Retina (tissue), 1 donor: ENCODE data around the gene GALNT1.

Source experiments
- DNase-seq: peaks from one replicate; pipeline ENCODE4 v3.0.0-alpha.2; 2016

Gene GALNT1

GRCh38 chr18:35680139-35680551, 98.6 kb downstream of the GALNT1 start:
- DNase-seq: no peak

GRCh38 chr18:35682281-35682867, 100.8 kb downstream of the GALNT1 start:
- no peak for DNase-seq

- no peak for DNase-seq
Observed at GRCh38 chr18:35683021-35683420, 101.5 kb downstream of the GALNT1 start.

GRCh38 chr18:35688757-35689156, 107.2 kb downstream of the GALNT1 start:
- DNase-seq: no peak

DNA sequence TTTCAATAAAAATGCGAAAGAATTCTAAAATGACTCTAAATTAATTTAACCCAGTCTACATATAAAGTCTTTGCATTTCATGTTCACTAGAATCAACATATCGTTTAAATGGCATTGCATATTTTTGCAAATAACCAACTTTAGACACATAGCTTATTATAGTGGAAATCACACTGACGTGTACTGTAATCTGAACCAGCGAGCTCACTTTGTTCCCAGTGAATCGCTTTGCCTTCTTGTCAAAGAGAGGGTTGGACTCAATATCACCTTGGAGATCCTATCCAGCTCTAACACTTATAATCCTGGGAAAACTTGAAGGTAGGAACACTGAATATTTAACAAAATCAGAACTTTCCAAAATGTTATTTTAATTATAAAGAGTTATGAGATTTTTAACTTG, 108.2 kb downstream of the GALNT1 start:
- DNase-seq: no peak

DNA sequence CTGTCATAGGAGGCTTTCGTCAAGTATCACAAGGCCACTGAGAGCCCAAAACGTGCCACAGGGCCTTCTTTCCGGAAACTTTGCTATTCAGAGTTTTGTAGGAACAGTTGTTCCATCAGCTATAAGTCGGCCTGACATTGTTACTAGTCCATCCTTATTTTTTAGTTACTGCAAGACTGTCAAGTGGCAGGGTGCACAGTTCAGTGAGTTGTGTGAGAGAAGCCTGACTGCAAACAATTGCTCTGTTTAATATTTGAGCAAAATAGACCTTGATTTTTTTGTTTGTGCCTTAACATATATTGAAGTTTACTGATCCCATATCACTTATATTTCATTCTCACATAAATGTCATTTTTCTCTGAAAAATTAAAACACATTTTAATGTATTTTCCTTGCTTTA, 110.1 kb downstream of the GALNT1 start:
- no peak for DNase-seq

GRCh38 chr18:35692866-35693265, 111.3 kb downstream of the GALNT1 start:
- DNase-seq: no peak

GRCh38 chr18:35693829-35694228, 112.3 kb downstream of the GALNT1 start:
- DNase-seq: no peak

- DNase-seq: no peak
Observed at GRCh38 chr18:35694808-35695207, 113.3 kb downstream of the GALNT1 start.

GRCh38 chr18:35695384-35695783, 113.8 kb downstream of the GALNT1 start:
- no peak for DNase-seq

- DNase-seq: no peak
Observed at GRCh38 chr18:35695803-35696202, 114.3 kb downstream of the GALNT1 start.

GRCh38 chr18:35696307-35696706, 114.8 kb downstream of the GALNT1 start:
- DNase-seq: no peak

GRCh38 chr18:35697869-35698268, 116.3 kb downstream of the GALNT1 start:
- DNase-seq: no peak

- DNase-seq: no peak
Observed at GRCh38 chr18:35703043-35703688, 121.6 kb downstream of the GALNT1 start.

- DNase-seq: no peak
Observed at GRCh38 chr18:35705988-35706387, 124.4 kb downstream of the GALNT1 start.

DNA sequence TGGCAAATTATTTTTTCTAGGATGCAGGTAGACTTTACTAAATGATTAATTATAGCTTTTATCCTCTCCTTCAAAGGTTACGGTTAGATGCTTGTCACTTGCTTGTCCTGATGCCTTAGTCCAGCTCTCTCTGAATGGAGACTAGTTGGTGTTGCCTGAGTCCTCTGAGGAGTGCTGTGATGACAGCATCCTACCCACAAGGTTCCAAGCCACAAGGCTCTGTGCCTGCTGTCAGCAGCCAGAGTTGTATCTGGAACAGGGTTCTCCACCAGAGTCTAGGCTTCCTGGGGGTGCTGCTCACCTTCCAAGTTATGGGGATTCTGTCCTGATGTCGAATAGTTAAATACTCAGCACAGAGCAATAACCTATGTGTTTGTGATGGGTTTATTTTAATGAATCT, 125.7 kb downstream of the GALNT1 start:
- no peak for DNase-seq

DNA sequence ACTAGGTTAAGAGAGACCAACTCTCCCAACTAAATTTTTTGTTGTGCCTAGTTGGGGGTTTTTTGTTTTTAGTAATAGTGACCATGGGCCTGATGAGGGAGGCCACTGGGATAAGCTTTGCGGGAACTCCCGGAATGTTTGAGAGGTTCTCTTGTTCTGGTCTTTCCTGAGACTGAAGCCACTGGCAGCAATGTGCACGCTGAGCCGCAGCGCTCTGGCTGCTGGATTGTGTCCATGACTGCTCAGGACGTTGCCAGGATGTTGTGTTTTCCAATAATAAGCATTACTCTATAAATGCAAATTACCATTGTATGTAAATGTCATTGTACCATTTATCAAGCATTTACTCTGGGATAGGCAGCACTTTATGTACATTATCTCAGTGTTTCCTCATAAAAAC, 126.1 kb downstream of the GALNT1 start:
- DNase-seq: no peak

GRCh38 chr18:35710581-35710980, 129.0 kb downstream of the GALNT1 start:
- no peak for DNase-seq

DNA sequence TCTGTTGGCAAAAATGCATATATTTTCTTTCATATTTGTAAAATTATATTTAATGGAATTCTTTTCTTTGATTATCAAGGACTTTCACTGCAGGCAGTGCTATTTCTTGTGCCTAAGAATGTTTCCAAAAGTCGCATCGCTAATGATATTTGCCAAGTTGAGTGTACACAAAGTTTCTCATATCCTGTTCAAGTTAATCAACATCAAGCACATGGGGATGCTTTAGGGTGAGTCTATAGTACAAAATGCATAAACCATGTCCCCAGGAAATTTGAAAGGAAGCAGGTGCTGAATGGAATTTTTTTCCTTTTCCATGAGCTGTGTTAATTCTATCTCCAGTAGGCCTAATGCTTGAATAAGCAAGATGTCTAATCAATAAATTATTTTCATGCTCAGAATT, 129.7 kb downstream of the GALNT1 start:
- DNase-seq: no peak

DNA sequence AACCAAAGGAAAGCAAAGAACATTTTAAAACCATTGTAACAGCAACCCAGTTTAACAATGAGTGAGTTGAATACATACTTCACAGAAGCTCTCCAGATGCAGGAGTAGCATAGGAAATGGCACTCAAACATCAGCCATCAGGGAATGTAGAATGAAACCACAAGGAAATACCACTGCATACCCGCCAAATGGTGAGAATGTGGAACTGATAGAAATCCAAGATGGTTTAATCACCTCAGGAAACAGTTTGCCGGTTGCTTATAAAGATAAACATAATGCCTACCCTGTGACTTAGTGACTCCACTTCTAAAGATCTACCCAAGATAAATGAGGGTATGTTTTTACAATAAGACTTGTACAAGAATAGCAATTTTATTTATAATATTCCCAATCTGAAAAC, 132.0 kb downstream of the GALNT1 start:
- DNase-seq: no peak

DNA sequence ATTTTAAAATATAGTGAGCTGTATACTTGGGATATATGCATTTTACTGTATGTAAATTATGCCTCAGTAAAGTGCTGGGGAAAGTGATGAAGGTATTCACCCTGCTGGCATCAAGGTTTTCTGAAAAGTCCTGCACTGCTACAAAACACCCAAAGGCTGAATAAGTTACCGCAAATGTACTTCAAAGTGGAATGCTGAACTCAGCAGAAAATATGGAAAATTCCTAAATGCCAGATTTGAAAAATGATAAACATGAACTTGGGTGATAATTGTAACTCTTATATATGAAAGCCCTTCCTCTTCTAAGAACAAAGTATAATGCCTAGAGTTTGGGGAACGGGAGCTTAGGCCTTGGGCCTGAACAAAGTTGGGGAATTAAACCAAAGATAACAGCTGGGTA, 133.0 kb downstream of the GALNT1 start:
- DNase-seq: no peak

DNA sequence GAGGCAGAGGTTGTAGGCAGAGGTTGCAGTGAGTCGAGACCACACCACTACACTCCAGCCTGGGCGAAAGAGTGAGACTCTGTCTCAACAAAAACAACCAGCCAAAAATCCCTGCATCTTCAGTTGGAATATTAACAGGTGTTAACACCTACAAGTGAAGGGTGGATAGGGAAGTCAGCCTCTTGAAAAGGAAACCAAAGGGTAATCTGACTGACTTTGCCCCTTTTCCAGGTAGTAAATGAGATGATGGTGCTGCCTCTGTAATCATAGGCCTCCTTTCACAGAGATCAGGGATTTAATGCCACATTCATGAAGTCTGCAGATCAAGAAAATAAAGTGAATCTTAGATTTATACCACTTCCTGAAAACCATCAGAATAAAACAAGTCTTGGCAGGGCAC, 133.6 kb downstream of the GALNT1 start:
- no peak for DNase-seq

GRCh38 chr18:35716169-35716831, 134.8 kb downstream of the GALNT1 start:
- DNase-seq: no peak

DNA sequence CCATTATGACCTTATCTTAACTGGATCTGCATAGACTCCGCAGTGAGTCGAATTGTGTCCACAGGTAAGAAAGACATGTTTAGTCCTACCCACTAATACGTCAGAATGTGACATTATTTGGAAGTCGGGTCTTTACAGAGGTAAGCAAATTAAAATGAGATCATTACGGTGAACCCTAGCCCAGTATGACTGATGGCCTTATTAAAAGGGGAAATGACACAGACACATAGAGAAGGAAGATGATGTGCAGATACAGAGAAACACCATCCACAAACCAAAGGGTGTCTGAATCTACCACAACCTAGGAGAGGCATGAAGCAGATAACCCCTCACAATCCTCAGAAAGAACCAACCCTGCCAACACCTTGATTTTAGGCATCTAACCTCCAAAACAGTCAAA, 135.6 kb downstream of the GALNT1 start:
- DNase-seq: no peak
